Hindlimb muscle (tissue), 1 donor: ENCODE results near the gene MRM1. TPM values are rescaled to one million over a fixed set of nuclear protein-coding genes. Genes with fewer than 3 reads are reported as not detected.
"Not testable (repeated sequence)": the region's sequence is repeated elsewhere in the genome, so short reads cannot be mapped to it uniquely, and the experiment has no call there.

Experiments
- DNase-seq: peaks from one replicate; pipeline ENCODE4 v3.0.0-alpha.2; 2013
- polyA plus RNA-seq: library from polyadenylated mRNA; unstranded; fragments of 120-200 nt; gene quantifications from one replicate; pipeline ENCODE4 v1.2.1, GENCODE V29; 2013; ENCODE audit not compliant: insufficient read length

The MRM1 gene
- polyA plus RNA-seq, 1 donor, result 5.0 TPM

GRCh38 chr17:36602030-36602748 lies 806 bp downstream of the MRM1 start:
- no peak for DNase-seq

GRCh38 chr17:36602924-36603384 lies 1.6 kb downstream of the MRM1 start:
- peak; percentile 22 for DNase-seq

GRCh38 chr17:36605028-36605427 lies 3.6 kb downstream of the MRM1 start:
- DNase-seq, result not testable (repeated sequence)

GRCh38 chr17:36608280-36608679 lies 6.9 kb downstream of the MRM1 start:
- no peak for DNase-seq

- DNase-seq, result peak; percentile 35
Observed at GRCh38 chr17:36608794-36609497, 7.6 kb downstream of the MRM1 start.

- no peak for DNase-seq
Observed at GRCh38 chr17:36609498-36609862, 8.1 kb downstream of the MRM1 start.

GRCh38 chr17:36610474-36610873 lies 9.1 kb downstream of the MRM1 start:
- no peak for DNase-seq

GRCh38 chr17:36611345-36612072 lies 10.1 kb downstream of the MRM1 start:
- DNase-seq, result peak; percentile 20

- DNase-seq, result no peak
Observed at GRCh38 chr17:36612323-36612722, 10.9 kb downstream of the MRM1 start.

GRCh38 chr17:36613155-36613554 lies 11.8 kb downstream of the MRM1 start:
- DNase-seq, result no peak

- DNase-seq, result no peak
Observed at GRCh38 chr17:36614081-36614480, 12.7 kb downstream of the MRM1 start.

GRCh38 chr17:36614933-36615332 lies 13.6 kb downstream of the MRM1 start:
- DNase-seq, result no peak

GRCh38 chr17:36616061-36617029 lies 15.0 kb downstream of the MRM1 start:
- no peak for DNase-seq

- no peak for DNase-seq
Observed at GRCh38 chr17:36617773-36618172, 16.4 kb downstream of the MRM1 start.

- no peak for DNase-seq
Observed at GRCh38 chr17:36623281-36623680, 21.9 kb downstream of the MRM1 start.

GRCh38 chr17:36625188-36625587 lies 23.8 kb downstream of the MRM1 start:
- DNase-seq, result no peak

GRCh38 chr17:36627101-36627500 lies 25.7 kb downstream of the MRM1 start:
- no peak for DNase-seq

GRCh38 chr17:36628576-36628975 lies 27.2 kb downstream of the MRM1 start:
- no peak for DNase-seq

GRCh38 chr17:36629252-36629847 lies 28.0 kb downstream of the MRM1 start:
- peak; percentile 68 for DNase-seq

- DNase-seq, result no peak
Observed at GRCh38 chr17:36629970-36630502, 28.7 kb downstream of the MRM1 start.

GRCh38 chr17:36631022-36631421 lies 29.6 kb downstream of the MRM1 start:
- DNase-seq, result no peak
